HUES6 (cell line): Measurements from ENCODE around the gene SNRNP25.
"Not testable (repeated sequence)": the region's sequence is repeated elsewhere in the genome, so short reads cannot be mapped to it uniquely, and the experiment has no call there.

Experiments
- H3K27ac ChIP-seq: 2 replicates; pipeline ENCODE4 v1.7.0; 2013; ENCODE audit warnings: low read depth, mild to moderate bottlenecking, low read length, inconsistent platforms
- H3K27me3 ChIP-seq: 2 replicates; pipeline ENCODE4 v1.6.1; 2013; ENCODE audit warnings: low read length; ENCODE audit not compliant: control insufficient read depth, insufficient read depth
- H3K36me3 ChIP-seq: 2 replicates; pipeline ENCODE4 v1.6.1; 2013; ENCODE audit warnings: low read length; ENCODE audit not compliant: control insufficient read depth, insufficient read depth
- H3K4me1 ChIP-seq: 2 replicates; pipeline ENCODE4 v1.6.1; 2013; ENCODE audit warnings: low read length; ENCODE audit not compliant: control insufficient read depth, insufficient read depth
- H3K4me3 ChIP-seq: 2 replicates; pipeline ENCODE4 v1.5.1; 2013; ENCODE audit warnings: low read depth, low read length
- H3K9ac ChIP-seq: one replicate; pipeline ENCODE4 v1.6.1; 2013; ENCODE audit warnings: mild to moderate bottlenecking, low read length
- H3K9me3 ChIP-seq: 2 replicates; pipeline ENCODE4 v1.6.1; 2013; ENCODE audit warnings: low read depth, low read length; ENCODE audit not compliant: control insufficient read depth, insufficient read depth

The SNRNP25 gene

DNA sequence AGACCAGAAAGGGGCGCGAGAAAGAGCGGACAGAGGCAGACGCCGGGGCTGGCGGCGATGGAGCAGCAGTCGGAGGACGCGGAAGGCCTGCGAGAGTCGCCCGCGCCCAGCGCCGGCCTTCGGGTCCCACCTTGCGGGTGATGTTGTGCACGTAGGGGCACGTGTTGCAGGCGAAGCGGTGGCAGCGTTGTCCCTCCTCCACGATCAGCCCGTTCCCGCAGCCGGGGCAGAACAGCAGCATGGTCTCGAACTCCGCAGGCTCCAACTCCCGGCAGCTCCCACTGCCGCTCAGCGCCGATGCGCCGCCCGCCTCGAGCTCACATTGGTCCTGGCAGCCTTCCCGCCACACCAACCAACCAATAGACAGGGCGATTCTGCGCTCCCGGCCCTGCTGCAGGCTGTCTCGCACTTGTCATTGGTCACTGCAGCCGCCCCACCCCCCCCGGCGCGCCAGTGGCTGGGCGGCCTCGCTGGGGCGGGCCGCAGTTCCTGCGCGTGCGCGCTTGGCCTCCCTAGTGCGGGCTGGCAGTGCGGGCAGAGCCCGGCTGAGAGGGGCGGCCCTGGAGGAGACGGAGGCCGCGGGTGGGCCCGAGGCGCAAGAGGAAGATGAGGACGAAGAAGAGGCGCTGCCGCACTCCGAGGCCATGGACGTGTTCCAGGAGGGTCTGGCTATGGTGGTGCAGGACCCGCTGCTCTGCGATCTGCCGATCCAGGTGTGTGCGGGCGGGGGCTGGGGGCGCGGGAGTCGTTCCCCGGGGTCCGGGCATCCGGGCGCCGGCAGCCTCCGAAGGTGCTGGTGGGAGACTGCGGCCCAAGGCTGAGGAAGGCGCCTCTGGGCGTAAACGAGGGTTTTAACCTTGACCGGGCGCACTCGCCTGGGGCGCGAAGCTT, at the start of gene SNRNP25, which contains the start of gene POLR3K:
Gene SNRNP25 (plus strand): TSS at position 483 of the 891 bp plus-strand sequence. CDS start 189 bp downstream, at position 672.
Gene POLR3K (minus strand): TSS at position 263 of the 891 bp plus-strand sequence. CDS start 22 bp downstream, at position 241.
- Histone ChIP-seq H3K4me1 (no peaks in the 10 kb centered on the region), H3K9me3 (no peaks in the 10 kb centered on the region), H3K9ac (peak within 1 kb of the TSS; percentile 90), H3K27me3 (no peaks in the 10 kb centered on the region), H3K36me3 (peaks cover 62% of the 10 kb centered on the region), H3K27ac (peak within 1 kb of the TSS; percentile 75; the same call in 1 of the 2 replicates), H3K4me3 (peak within 1 kb of the TSS; percentile 79)

GRCh38 chr16:9903-10665, 43.5 kb upstream of the SNRNP25 start:
- Histone ChIP-seq H3K27me3 (no peaks in the 10 kb centered on the region), H3K9ac (no peak overlapping the region), H3K27ac (no peak overlapping the region), H3K4me1 (no peaks in the 10 kb centered on the region), H3K36me3 (no peaks in the 10 kb centered on the region), H3K4me3 (peak overlapping the region; percentile 37; the same call in 1 of the 2 replicates), H3K9me3 (peaks cover 8% of the 10 kb centered on the region)

GRCh38 chr16:10772-11171, 42.9 kb upstream of the SNRNP25 start:
- not testable (repeated sequence) for H3K36me3 ChIP-seq, H3K4me1 ChIP-seq, H3K9ac ChIP-seq, H3K9me3 ChIP-seq, H3K27ac ChIP-seq, H3K27me3 ChIP-seq, H3K4me3 ChIP-seq

- H3K27ac ChIP-seq, H3K36me3 ChIP-seq, H3K27me3 ChIP-seq, H3K4me1 ChIP-seq, H3K4me3 ChIP-seq, H3K9me3 ChIP-seq, H3K9ac ChIP-seq: not testable (repeated sequence)
Measured at GRCh38 chr16:17062-17765, 36.4 kb upstream of the SNRNP25 start.

DNA sequence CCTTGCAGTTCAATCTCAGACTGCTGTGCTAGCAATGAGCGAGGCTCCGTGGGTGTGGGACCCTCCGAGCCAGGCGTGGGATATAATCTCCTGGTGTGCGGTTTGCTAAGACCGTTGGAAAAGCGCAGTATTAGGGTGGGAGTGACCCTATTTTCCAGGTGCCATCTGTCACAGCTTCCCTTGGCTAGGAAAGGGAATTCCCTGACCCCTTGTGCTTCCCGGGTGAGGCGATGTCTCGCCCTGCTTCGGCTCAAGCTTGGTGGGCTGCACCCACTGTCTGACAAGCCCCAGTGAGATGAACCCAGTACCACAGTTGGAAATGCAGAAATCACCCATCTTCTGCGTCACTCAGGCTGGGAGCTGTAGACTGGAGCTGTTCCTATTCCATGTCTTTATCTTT, 32.7 kb upstream of the SNRNP25 start:
- not testable (repeated sequence) for H3K27me3 ChIP-seq, H3K36me3 ChIP-seq, H3K27ac ChIP-seq, H3K9ac ChIP-seq, H3K4me1 ChIP-seq, H3K9me3 ChIP-seq, H3K4me3 ChIP-seq

- H3K27me3 ChIP-seq, H3K9me3 ChIP-seq, H3K4me1 ChIP-seq, H3K9ac ChIP-seq, H3K27ac ChIP-seq, H3K4me3 ChIP-seq, H3K36me3 ChIP-seq: not testable (repeated sequence)
Measured at GRCh38 chr16:24151-24550, 29.5 kb upstream of the SNRNP25 start.

DNA sequence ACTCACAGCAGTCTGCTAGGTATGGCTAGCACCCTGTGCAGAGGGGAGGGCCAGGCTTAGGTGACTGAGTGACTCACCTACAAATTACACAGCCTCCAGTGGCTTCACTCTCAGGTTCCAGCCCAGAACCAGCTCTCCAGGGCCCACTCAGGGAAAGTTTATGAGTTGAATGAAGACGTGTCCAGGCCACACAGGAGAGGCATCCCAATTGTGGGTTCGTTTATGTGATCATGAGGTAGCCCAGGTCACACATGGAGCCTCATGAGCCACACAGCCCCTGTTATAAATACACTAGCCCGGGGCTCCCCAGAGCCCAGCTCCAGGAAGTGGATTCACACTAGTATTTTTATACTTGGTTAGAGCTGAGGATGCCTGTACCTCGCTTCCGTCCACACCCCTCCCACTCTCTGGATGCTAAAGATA, 27.7 kb upstream of the SNRNP25 start:
- H3K4me1 ChIP-seq, H3K9ac ChIP-seq, H3K27ac ChIP-seq, H3K27me3 ChIP-seq, H3K9me3 ChIP-seq, H3K4me3 ChIP-seq, H3K36me3 ChIP-seq: not testable (repeated sequence)

GRCh38 chr16:30627-31026, 23.0 kb upstream of the SNRNP25 start:
- not testable (repeated sequence) for H3K27me3 ChIP-seq, H3K27ac ChIP-seq, H3K4me1 ChIP-seq, H3K36me3 ChIP-seq, H3K9ac ChIP-seq, H3K9me3 ChIP-seq, H3K4me3 ChIP-seq

DNA sequence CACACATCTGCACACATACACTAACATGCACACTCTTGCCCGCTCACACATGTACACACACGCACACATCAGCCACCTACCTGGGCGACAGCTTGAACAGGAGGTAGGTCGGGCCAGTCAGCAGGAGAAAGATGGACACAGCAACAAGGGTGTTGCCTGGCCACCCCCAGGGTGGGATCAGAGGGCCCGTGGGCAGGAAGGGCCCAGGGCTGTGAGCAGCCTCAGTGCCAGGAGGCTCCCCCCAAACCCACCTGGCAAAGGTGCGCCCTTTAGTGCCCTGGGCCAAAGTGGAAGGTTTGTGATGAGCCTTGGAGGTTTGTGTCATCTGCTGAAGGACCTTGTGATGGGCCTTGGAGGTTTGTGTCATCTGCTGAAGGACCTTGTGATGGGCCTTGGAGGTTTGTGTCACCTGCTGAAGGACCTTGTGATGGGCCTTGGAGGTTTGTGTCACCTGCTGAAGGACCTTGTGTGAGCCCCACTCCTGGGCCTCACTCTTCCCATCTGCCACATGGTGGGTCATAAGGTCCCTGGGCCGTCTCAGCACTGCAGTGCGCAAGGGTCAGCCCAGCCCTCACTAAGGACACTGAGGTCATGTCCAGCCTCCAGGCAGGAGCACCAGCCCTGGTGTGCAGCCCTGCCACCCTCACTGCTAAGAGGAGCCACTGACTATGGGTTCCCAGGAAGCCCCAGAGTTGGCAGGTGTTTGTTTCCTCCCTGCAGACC, 20.3 kb upstream of the SNRNP25 start:
- H3K4me1 ChIP-seq = not testable (repeated sequence)

GRCh38 chr16:33877-34647, 19.6 kb upstream of the SNRNP25 start:
- H3K4me3 ChIP-seq = no peak overlapping the region
- no peaks in the 10 kb centered on the region for H3K9me3 ChIP-seq
- no peak overlapping the region for H3K27ac ChIP-seq
- no peaks in the 10 kb centered on the region for H3K4me1 ChIP-seq
- peaks cover 28% of the 10 kb centered on the region for H3K36me3 ChIP-seq
- no peaks in the 10 kb centered on the region for H3K27me3 ChIP-seq
- H3K9ac ChIP-seq = no peak overlapping the region

More for the DNA sequence above, 20.3 kb upstream of the SNRNP25 start:
- peaks cover 24% of the 10 kb centered on the region for H3K36me3 ChIP-seq
- not testable (repeated sequence) for H3K9ac ChIP-seq, H3K9me3 ChIP-seq, H3K4me3 ChIP-seq, H3K27ac ChIP-seq, H3K27me3 ChIP-seq
